Measurements from ENCODE around the gene ZBTB7C. TPM values are rescaled to one million over a fixed set of nuclear protein-coding genes. Genes with fewer than 3 reads are reported as not detected.
A peak's percentile ranks its signal among the peaks of the same experiment; 100 is the strongest.

Gene ZBTB7C
- total and polyA plus RNA-seq, 10 of the 15 experiments (the other 5 are each of a cell fraction or from before 2014, with no cell fraction given): under 0.01 to 0.08 (median 0.01) TPM; not detected in 7

- intact Hi-C loops (cut with micrococcal nuclease; ENCODE audit: unreplicated experiment): no loop called here
- Histone ChIP-seq H3K79me2 (ENCODE audit: control insufficient read depth, insufficient read depth, low read length) (no peaks in the 10 kb centered on the region), H2AFZ (ENCODE audit: control insufficient read depth, low read depth, low read length) (no peak overlapping the region), H3K9ac (ENCODE audit: control insufficient read depth, insufficient read depth, low read length) (no peak overlapping the region), H3K4me3 (no peak overlapping the region), H3K36me3 (ENCODE audit: control insufficient read depth in 2 of 2, insufficient read depth in 2 of 2, low read length in 1 of 2) (no peaks in the 10 kb centered on the region), H3K4me1 (ENCODE audit: control insufficient read depth, insufficient read depth, low read length) (no peaks in the 10 kb centered on the region), H3K9me3 (replicated peaks; ENCODE audit: control insufficient read depth, insufficient read depth, low read length) (no peaks in the 10 kb centered on the region), H3K4me2 (ENCODE audit: control insufficient read depth, insufficient read depth) (no peak overlapping the region), H4K20me1 (ENCODE audit: control insufficient read depth, insufficient read depth) (no peaks in the 10 kb centered on the region), H3K27ac (ENCODE audit: control insufficient read depth, insufficient read depth) (no peak overlapping the region), H3K27me3 (replicated peaks in 1 of 2; ENCODE audit: control insufficient read depth in 2 of 2, insufficient read depth in 2 of 2, low read length in 1 of 2) (peaks cover 0 to 1% of the 10 kb centered on the region in 2 experiments; a peak in 1 of 4 replicates)
- DNase-seq (ENCODE audit: low read depth, low spot score): no peak
- in situ Hi-C loops (cut with MboI): loop anchor here (5.0 kb wide), 1 partner anchor 419 kb away; no protein-coding TSS in a partner anchor
- ChIA-PET RAD21 (ENCODE audit: unreplicated experiment) (interaction anchor here (0.7 to 1.8 kb wide), 2 partner anchors 254 to 256 kb away, joined by 3 to 5 read pairs; no protein-coding TSS in a partner anchor), CTCF (interaction anchor here (1.5 kb wide), 1 partner anchor 257 kb away, joined by 4 read pairs; no protein-coding TSS in a partner anchor), SMC1A (ENCODE audit: uncharacterized antibody, unreplicated experiment) (no interaction called here), POLR2A (no interaction called here)
- no TSS peak for BruUV-seq (replicated peaks)
- no peak for FAIRE-seq
- no peak for ATAC-seq
- TF ChIP-seq BHLHE40 (IDR thresholded peaks at IDR 0.05; ENCODE audit: borderline replicate concordance in 1 of 2, low read depth in 2 of 2, low read length in 1 of 2): no peak
- TF ChIP-seq YY1 (IDR thresholded peaks at IDR 0.05; ENCODE audit: low read depth, low read length): no peak
- TF ChIP-seq ZBTB33 (IDR thresholded peaks at IDR 0.05): no peak
- 23% methylated on average over 4 of the region's 4 CpGs for WGBS (ENCODE audit: insufficient coverage, insufficient replicate concordance, low lambda C conversion rate, missing lambda C conversion rate)
These were observed 380.5 kb downstream of the ZBTB7C start for GRCh38 chr18:48028696-48029095.

- no TSS peak for BruUV-seq (replicated peaks)
- Histone ChIP-seq H3K9me3 (replicated peaks; ENCODE audit: control insufficient read depth, insufficient read depth, low read length) (no peaks in the 10 kb centered on the region), H3K4me3 (no peak overlapping the region), H3K9ac (ENCODE audit: control insufficient read depth, insufficient read depth, low read length) (no peak overlapping the region), H2AFZ (ENCODE audit: control insufficient read depth, low read depth, low read length) (no peak overlapping the region), H3K27me3 (replicated peaks in 1 of 2; ENCODE audit: control insufficient read depth in 2 of 2, insufficient read depth in 2 of 2, low read length in 1 of 2) (0 out of 4 replicates have a peak, but pooled peaks cover 0 to 1% of the 10 kb centered on the region in 2 experiments), H3K36me3 (ENCODE audit: control insufficient read depth in 2 of 2, insufficient read depth in 2 of 2, low read length in 1 of 2) (no peaks in the 10 kb centered on the region), H3K79me2 (ENCODE audit: control insufficient read depth, insufficient read depth, low read length) (no peaks in the 10 kb centered on the region), H3K4me2 (ENCODE audit: control insufficient read depth, insufficient read depth) (no peak overlapping the region), H4K20me1 (ENCODE audit: control insufficient read depth, insufficient read depth) (no peaks in the 10 kb centered on the region), H3K4me1 (ENCODE audit: control insufficient read depth, insufficient read depth, low read length) (no peaks in the 10 kb centered on the region), H3K27ac (ENCODE audit: control insufficient read depth, insufficient read depth) (no peak overlapping the region)
- POLR2A ChIA-PET: no interaction called here
- SMC1A ChIA-PET (ENCODE audit: uncharacterized antibody, unreplicated experiment): interaction anchor here (0.6 kb wide), 1 partner anchor 15 kb away, joined by 3 read pairs; no protein-coding TSS in a partner anchor
- TF ChIP-seq NFXL1 (IDR thresholded peaks at IDR 0.05; ENCODE audit: borderline replicate concordance) (no peak), CTCF (IDR thresholded peaks at IDR 0.05 in 2 of 3, conservative IDR thresholded peaks at IDR 0.05 in 1 of 3; ENCODE audit: control insufficient read depth in 2 of 3, extremely low read depth in 1 of 3, insufficient read depth in 1 of 3, low read depth in 3 of 3, low read length in 3 of 3) (0 out of 6 replicates have a peak, but pooled peaks of 1 of the 3 experiments have one; percentile 11)
- intact Hi-C loops (cut with micrococcal nuclease; ENCODE audit: unreplicated experiment): no loop called here
- FAIRE-seq (no peak), ATAC-seq (no peak), DNase-seq (ENCODE audit: low read depth, low spot score) (no peak)
- CTCF ChIA-PET: interaction anchor here (1.5 kb wide), 1 partner anchor 256 kb away, joined by 4 read pairs; no protein-coding TSS in a partner anchor
- RAD21 ChIA-PET (ENCODE audit: unreplicated experiment): interaction anchor here (0.7 to 1.8 kb wide), 2 partner anchors 253 to 256 kb away, joined by 3 to 5 read pairs; no protein-coding TSS in a partner anchor
- in situ Hi-C loops (cut with MboI): loop anchor here (5.0 kb wide), 1 partner anchor 419 kb away; no protein-coding TSS in a partner anchor
- 21% methylated on average over 6 of the region's 6 CpGs for WGBS (ENCODE audit: insufficient coverage, insufficient replicate concordance, low lambda C conversion rate, missing lambda C conversion rate)
These were observed 381.1 kb downstream of the ZBTB7C start for GRCh38 chr18:48028081-48028480.

Data from GM12878 (cell line).